ENCODE measurements around the gene CACNB1.

The CACNB1 gene

GRCh38 chr17:39225308-39225958 lies 28.0 kb upstream of the CACNB1 start, which contains the start of gene STAC2:
Gene STAC2 (minus strand): TSS chr17:39225945. CDS start chr17:39225502, 443 bp downstream.
- no peak for DNase-seq

DNA sequence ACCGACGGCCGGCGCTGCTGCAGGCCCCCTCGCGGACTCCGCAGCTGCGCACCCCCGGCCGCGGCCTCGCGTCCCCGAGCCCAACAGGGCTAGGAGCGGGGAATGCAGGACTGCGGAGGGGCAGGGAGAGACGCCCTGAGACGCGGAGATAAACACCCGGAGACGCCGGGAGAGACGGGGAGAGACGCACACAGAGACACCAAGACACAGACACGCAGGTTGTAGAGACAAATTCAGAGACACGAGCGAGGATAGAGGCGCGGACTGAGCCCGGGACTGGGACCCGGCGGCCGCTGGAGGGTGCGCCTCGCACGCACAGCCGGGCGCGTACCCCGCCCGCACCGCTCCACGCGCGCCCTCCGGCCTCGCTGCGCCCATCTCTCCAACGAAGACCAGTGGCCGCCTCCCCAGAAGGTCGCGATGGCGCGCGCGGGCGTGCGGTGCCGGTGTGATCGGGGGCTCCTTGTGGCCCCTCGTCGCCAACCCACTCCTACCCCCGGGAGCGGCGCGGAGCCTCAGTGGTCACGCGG lies 27.4 kb upstream of the CACNB1 start:
- peak in 1 of 2 experiments; percentile 21 for DNase-seq

DNA sequence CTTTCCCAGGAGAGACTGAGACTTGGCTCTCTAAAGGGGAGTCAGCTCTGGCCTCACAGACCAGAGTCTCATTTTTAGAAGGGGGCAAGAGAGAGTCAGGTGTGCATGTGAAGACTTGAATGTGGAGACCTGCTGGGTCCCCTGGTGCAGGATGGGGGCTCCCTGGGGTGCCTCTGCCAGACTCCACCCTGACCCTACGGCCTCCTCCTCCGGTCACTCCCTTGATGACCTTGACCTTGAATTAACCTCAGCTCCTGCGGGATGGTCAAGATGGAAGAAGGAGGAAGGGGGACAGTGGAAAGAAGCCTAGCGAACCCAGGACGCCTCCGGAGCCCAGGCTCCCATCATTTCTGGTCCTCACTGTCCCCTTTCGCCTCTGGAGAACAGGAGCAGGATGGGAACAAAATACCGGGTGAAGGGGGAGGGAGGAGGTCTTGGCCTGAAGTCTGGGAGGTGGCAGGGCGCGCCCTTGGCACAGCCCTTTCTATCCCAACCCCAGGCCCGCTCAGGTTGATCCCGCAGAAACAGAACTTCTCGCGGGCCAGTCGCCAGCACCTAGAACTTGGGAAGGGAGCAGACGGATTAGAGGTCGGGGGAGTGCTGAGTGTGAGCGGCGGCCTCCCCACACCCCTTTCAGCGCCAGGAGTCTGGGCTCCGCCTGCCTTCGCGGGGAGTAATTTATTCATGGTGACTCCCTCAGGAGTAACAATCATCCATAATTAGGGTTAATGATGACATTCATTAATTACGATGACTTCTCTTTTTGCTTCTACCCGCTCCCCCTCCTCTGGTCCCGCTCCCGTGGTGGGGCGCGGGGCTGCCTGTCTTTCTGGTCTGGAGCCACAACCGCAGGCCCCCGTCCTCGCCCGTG lies 26.7 kb upstream of the CACNB1 start:
- DNase-seq: no peak

DNA sequence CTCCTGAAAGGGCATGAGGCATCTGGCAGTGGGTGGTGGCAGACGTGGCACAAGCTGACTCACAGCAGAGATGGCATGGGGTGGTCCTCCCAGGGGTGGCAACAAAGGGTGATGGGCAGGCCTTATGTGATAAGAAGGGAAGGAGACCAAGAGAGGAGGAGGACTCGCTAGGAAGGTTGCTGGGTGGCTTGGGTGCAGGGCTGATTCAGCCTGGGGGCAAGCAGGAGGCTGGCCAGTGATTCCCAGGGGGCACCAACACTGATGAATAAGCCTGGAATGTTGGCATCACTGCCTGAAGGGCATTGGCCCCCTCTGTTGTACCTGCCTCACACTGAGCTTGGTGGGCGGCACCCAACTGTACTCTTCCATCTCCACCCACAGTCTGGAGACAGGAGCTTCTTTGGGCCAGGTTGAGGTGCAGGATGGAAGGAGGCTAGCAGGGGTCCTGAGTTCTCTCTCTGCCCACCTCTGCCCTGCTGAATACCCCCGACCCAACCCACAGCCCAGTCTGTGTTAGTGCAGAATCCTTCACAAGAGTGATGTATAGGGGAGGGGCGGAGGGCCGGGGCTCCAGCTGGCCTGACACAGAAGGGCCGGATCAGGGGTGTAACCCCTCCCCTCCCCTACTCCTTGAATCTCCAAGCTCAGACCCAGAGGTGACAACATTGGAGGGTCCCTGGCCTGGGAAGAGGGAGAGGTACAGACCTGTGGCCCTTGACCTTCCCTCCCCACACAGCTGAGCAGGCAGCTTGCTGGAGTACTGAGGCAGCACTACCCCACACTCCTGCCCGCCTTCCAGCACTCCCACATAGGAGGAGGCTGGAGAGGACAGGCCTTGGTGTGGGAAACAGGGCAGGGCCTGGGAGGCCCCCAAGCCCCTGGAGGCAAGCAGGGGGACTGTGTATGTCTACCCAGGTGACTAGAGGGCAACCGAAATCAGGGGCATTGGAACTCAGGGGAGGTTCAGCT lies 25.7 kb upstream of the CACNB1 start:
- peak in 1 of 2 experiments; percentile 41 for DNase-seq

DNA sequence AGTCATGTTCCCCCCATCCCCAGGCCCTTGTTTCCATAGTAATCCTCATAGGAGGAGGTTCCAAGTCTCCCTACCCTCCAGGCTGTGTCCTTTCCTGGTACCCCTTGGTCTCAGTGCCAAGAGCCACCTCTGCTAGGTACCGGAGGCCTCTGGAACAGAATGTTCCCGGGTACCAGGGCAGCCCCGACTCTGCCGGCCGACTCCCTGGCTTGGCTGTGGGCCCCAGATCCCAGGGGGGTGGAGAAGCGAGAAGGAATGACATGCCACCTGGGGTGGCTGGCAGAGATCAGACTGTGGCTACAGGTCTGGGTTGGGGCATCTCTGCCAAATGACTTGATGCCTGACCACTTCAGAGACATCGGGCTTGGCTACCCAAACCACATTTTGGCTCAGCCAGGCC lies 24.7 kb upstream of the CACNB1 start:
- no peak for DNase-seq

GRCh38 chr17:39221572-39221971 lies 24.1 kb upstream of the CACNB1 start:
- no peak for DNase-seq

DNA sequence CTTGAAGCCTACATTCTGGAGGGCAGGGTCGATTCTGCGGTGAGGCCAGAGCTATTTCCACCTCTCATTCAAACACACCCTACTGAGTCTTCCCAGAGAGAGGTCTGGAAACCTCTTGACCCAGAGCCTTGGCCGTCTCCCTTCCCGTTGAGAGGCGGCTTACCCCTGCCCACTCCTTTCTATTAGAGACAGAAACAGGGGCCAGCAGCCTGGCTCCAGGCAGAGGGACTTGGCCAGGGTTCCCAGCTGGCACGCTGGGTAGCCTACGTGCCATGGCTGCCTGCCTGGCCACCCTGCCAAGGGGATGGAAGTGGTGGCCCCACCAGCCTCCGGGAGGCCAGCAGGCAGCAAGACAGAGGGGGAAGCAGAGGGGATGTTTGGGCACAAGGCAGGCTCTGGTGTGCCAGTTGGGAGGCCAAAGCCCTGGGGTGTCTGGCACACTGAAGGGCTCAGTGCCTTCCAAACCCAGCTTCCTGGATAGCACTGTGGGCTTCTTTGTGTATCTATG lies 22.2 kb upstream of the CACNB1 start:
- no peak for DNase-seq

DNA sequence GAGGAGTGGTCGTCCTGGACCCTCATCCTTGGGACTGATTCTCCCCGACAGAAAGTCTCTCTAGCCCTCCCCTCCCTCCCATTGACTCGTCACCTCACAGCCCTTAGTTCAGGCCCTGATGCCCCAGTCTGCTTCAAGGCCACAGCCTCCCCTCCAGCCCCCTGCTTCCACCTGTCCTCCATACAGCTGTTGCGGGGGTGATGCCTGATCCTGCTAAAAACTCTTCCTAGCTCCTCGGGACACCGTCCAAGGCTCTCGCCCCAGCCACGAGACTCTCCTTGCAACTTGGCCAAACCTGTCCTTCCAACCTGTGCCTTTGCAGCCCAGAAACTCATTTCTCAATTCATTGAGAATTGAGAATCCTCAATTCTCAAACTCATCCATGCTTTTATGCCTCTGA lies 21.4 kb upstream of the CACNB1 start:
- no peak for DNase-seq

- no peak for DNase-seq
Observed at GRCh38 chr17:39217734-39218369, 20.4 kb upstream of the CACNB1 start.

- DNase-seq: no peak
Observed at GRCh38 chr17:39213852-39214251, 16.4 kb upstream of the CACNB1 start.

GRCh38 chr17:39212841-39213480 lies 15.5 kb upstream of the CACNB1 start:
- DNase-seq: no peak

DNA sequence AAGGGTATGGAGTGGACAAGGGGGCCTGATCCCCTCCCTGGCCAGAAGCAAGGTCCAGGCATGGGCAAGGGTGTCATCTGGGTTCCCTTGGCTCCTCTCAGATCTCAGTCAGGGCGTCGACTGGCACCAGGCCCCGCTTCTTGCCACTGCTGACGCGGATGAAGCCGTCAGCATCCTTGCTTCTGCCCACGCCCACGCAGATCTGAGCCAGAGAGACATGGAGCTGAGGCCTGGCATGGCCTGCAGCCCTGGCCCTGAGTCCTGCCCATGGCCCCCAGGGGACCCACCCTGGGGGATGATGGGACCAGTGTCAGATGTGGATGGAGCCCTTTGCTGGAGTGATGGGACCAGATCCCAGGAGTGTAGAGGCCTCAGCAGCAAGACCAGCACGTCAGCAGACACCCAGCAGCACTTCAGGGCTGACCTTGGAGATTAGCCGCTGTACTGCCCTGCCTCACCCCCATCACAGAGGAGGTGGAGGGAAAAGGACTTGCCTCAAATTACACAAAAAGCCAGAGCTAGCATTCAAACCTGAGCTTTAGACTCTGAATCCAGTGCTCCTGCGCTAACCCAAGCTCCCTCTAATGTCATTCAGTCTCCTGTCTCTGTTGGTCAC lies 14.8 kb upstream of the CACNB1 start:
- DNase-seq: no peak

GRCh38 chr17:39210093-39210434 lies 12.6 kb upstream of the CACNB1 start:
- no peak for DNase-seq

DNA sequence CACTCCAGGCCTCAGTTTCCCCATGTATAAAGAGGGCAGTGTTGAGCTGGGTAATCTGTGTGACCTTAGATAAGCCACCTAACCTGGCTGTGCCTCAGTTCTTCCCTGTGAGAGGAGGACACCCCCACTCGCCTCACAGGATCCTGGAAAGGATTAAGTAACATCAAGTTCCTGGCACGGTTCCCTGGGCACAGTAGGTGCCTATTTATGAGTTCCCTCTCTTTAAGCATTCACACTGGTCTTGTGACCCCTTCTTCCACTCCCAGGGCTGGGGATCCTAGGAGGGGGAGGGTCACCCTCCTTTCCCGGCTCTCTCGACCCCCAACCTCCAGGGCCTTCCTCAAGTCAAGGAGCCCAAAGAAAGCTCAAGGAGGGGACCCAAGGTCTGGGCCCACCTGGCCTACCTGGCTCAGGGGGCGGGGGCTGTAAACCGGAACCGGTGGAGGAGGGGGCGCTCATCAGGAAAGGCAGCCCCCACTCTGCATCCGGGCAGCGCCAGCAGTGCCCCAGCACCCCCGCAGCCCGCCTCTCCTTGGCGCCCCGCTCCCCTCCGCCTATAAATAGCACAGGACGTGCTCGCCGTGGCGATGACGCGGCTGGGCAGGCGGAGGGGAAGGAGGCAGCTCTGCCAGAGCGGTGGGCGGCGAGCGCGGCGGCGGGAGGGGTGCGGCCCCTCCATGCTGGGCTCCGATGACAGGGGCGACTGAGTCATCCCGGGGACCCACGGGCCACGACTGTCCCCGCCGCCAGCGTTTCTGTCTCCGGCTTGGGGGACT lies 12.0 kb upstream of the CACNB1 start:
- peak in 1 of 2 experiments; percentile 27 for DNase-seq

- DNase-seq: peak; percentile 69 to 87
Observed at GRCh38 chr17:39208893-39209292, 11.4 kb upstream of the CACNB1 start.

DNA sequence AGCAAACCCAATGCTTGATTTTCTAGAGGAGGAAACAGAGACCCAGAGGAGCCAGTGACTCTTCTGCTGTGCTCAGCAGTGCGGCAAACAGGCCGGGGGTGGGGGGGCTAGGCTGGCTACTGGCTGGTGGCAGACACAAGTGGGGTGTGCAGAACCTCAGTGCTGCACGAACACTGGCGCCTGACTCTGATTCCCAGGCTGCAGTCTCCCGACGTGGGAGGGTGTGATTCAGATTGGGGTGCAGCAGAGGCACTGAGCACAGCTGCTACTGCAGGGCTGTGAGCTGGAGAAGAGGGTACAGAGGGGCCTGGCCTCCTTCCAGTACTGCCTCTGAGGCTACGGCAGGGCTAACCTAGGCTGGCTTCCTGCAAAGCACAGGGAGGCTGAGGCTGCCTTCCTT lies 10.7 kb upstream of the CACNB1 start:
- DNase-seq: no peak

GRCh38 chr17:39205112-39205526 lies 7.7 kb upstream of the CACNB1 start:
- peak in 1 of 2 experiments; percentile 36 for DNase-seq

DNA sequence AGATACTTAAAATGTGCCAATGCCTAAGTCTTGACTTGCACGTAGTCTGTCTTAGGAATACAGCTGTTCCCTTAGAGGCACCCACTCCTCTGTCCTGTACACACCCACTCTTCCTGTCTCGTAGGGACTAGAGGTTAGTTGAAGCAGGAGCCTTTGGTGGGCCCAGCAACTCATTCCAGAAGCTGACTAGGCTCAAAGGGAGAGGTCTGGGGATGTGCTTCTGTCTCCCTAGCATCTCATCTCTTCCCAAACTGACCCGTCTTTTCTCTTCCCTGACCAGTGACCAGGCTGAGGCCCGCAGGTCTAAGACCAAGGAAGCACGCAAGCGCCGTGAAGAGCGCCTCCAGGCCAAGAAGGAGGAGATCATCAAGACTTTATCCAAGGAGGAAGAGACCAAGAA lies 6.8 kb upstream of the CACNB1 start:
- DNase-seq: no peak

GRCh38 chr17:39200957-39201510 lies 3.6 kb upstream of the CACNB1 start:
- DNase-seq: no peak

Data from NCI-H524 (cell line).